GM23338 (cell line): ENCODE measurements around the gene SHISA9. TPM values are rescaled to one million over a fixed set of nuclear protein-coding genes. Genes with fewer than 3 reads are reported as not detected.

Experiments used
- ATAC-seq: fragments of 200-7000 bp; cut with Tn5 transposase; 3 replicates; pipeline ENCODE4 v1.9.1; 2020
- DNase-seq: peaks from one replicate; pipeline ENCODE4 v3.0.0-alpha.2; 2015; ENCODE audit warnings: low spot score
- H2AFZ ChIP-seq: fragments of 200-600 bp; sonication (generic); 2 replicates; pipeline ENCODE4 v1.8.0; 2016; ENCODE audit warnings: antibody characterized with exemption, mild to moderate bottlenecking, moderate library complexity
- H3F3A ChIP-seq: fragments of 200-600 bp; sonication (generic); replicated peaks from 2 replicates; pipeline ENCODE4 v1.8.0; 2017; ENCODE audit warnings: antibody characterized with exemption, mixed run types, low read depth
- H3K27ac ChIP-seq: fragments of 200-600 bp; sonication (generic); 2 replicates; pipeline ENCODE4 v1.6.1; 2016; ENCODE audit warnings: low read depth
- H3K27me3 ChIP-seq: fragments of 200-600 bp; sonication (generic); 2 replicates; pipeline ENCODE4 v1.8.0; 2016; ENCODE audit warnings: mild to moderate bottlenecking, mixed run types, moderate library complexity; ENCODE audit not compliant: insufficient read depth
- H3K36me3 ChIP-seq: fragments of 200-600 bp; sonication (generic); 2 replicates; pipeline ENCODE4 v1.8.0; 2016; ENCODE audit warnings: mild to moderate bottlenecking; ENCODE audit not compliant: insufficient read depth
- H3K4me1 ChIP-seq: fragments of 200-600 bp; sonication (generic); 2 replicates; pipeline ENCODE4 v1.8.0; 2016; ENCODE audit warnings: mild to moderate bottlenecking, moderate library complexity; ENCODE audit not compliant: insufficient read depth
- H3K4me2 ChIP-seq: fragments of 200-600 bp; sonication (generic); 2 replicates; pipeline ENCODE4 v1.7.1; 2017; ENCODE audit warnings: mixed run types
- H3K4me3 ChIP-seq: fragments of 200-600 bp; sonication (generic); 2 replicates; pipeline ENCODE4 v1.6.1; 2016; ENCODE audit warnings: mixed run types
- H3K79me2 ChIP-seq: fragments of 200-600 bp; sonication (generic); replicated peaks from 2 replicates; pipeline ENCODE4 v1.8.0; 2017; ENCODE audit warnings: mild to moderate bottlenecking; ENCODE audit not compliant: insufficient read depth
- H3K9me2 ChIP-seq: fragments of 200-600 bp; sonication (generic); 2 replicates; pipeline ENCODE4 v1.8.0; 2017; ENCODE audit not compliant: insufficient read depth
- H4K20me1 ChIP-seq: fragments of 200-600 bp; sonication (generic); replicated peaks from 2 replicates; pipeline ENCODE4 v1.8.0; 2017; ENCODE audit warnings: mild to moderate bottlenecking; ENCODE audit not compliant: insufficient read depth
- H3K27ac Mint-ChIP-seq: 2 replicates; pipeline ENCODE4 v1.8.0; 2020; ENCODE audit warnings: inconsistent platforms, mild to moderate bottlenecking, moderate library complexity, mixed read lengths
- H3K27me3 Mint-ChIP-seq: 3 replicates; pipeline ENCODE4 v1.8.0; 2022; ENCODE audit warnings: low read depth, mild to moderate bottlenecking, moderate library complexity, mixed read lengths, inconsistent platforms; ENCODE audit not compliant: insufficient read depth, poor library complexity
- H3K36me3 Mint-ChIP-seq: 3 replicates; pipeline ENCODE4 v1.8.0; 2021; ENCODE audit warnings: low read depth, mild to moderate bottlenecking, inconsistent platforms, moderate library complexity, mixed read lengths
- H3K4me1 Mint-ChIP-seq: 3 replicates; pipeline ENCODE4 v1.8.0; 2020; ENCODE audit warnings: mild to moderate bottlenecking, inconsistent platforms, mixed read lengths
- H3K4me3 Mint-ChIP-seq: 3 replicates; pipeline ENCODE4 v1.8.0; 2021; ENCODE audit warnings: moderate library complexity, mild to moderate bottlenecking, inconsistent platforms, mixed read lengths
- H3K9me3 Mint-ChIP-seq: 3 replicates; pipeline ENCODE4 v1.8.0; 2020; ENCODE audit warnings: moderate library complexity, mild to moderate bottlenecking, inconsistent platforms, mixed read lengths
- CREB1 ChIP-seq: fragments of 250-450 bp; sonication (Bioruptor Pico); IDR thresholded peaks from 2 replicates; pipeline ENCODE4 v1.5.0; 2020; ENCODE audit warnings: low read depth, mild to moderate bottlenecking, moderate library complexity
- EZH2phosphoT487 ChIP-seq: fragments of 200-600 bp; sonication (generic); IDR thresholded peaks from one replicate; pipeline ENCODE4 v1.8.1; 2018; ENCODE audit warnings: antibody characterized with exemption; ENCODE audit not compliant: unreplicated experiment
- NANOG ChIP-seq: IDR thresholded peaks from 2 replicates; pipeline ENCODE4 v1.6.1; 2016; ENCODE audit warnings: antibody characterized with exemption, borderline replicate concordance
- POLR2AphosphoS5 ChIP-seq: IDR thresholded peaks from 2 replicates; pipeline ENCODE4 v1.6.1; 2016; ENCODE audit warnings: antibody characterized with exemption, low read depth
- ZNF331 ChIP-seq: fragments of 250-450 bp; sonication (Bioruptor Pico); IDR thresholded peaks from 2 replicates; pipeline ENCODE4 v1.5.0; 2020; ENCODE audit warnings: low read depth, mild to moderate bottlenecking, moderate library complexity
- polyA plus RNA-seq: library from polyadenylated mRNA; unstranded; fragments of >200 nt; fragmentation: Nextera tagmentation; extraction: Ambion mirVana; gene quantifications from 2 replicates; pipeline ENCODE4 v1.2.1, GENCODE V29; 2016
- total RNA-seq: library from RNA; depleted of rRNA; stranded (reverse); fragments of >200 nt; shearing (Covaris generic); gene quantifications from 2 replicates; pipeline ENCODE4 v1.2.3, GENCODE V29; 2014
- TF ChIP-seq, protein P1 (sequence below): IDR thresholded peaks from 2 replicates; pipeline ENCODE4 v1.6.1; 2016; ENCODE audit warnings: antibody characterized with exemption
- TF ChIP-seq, protein P2 (sequence below): IDR thresholded peaks from one replicate; pipeline ENCODE4 v1.6.1; 2018; ENCODE audit warnings: antibody characterized with exemption; ENCODE audit not compliant: unreplicated experiment
- TF ChIP-seq, protein P3 (sequence below), 2 experiments: fragments of 200-600 bp in 1 of 2; sonication (generic) in 1 of 2; conservative IDR thresholded peaks; 2 replicates each; pipeline versions ENCODE4 v1.5.1 to v1.6.1; 2016 to 2017; ENCODE audit warnings: antibody characterized with exemption in 2 of 2, low read depth in 2 of 2, mild to moderate bottlenecking in 2 of 2, moderate library complexity in 1 of 2

SHISA9 gene
- total and polyA plus RNA-seq, 2 experiments from 2014 or later, result 10.4 to 45.6 TPM

DNA sequence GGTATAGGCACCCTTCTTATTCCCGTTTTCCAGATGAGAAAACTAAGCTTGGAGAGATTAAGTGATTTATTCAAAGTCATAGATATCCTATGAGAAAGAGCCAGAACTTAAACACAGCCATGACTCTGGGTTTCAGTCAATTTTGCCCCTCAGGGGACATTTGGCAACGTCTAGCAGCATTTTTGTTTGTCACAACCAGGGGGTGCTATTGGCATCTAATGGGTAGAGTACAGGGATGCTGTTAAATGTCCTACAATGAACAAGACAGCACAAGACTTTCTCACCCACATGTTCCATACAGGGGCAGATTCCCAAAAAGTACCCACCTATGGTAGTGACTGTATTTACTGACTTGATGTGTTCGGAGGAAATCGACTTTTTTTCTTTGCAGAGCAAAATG, 4.8 kb upstream of the SHISA9 start:
- peak; percentile 7 for ATAC-seq
- peak; percentile 90 for DNase-seq
- peaks cover 14% of the 10 kb centered on the region for H3K27me3 Mint-ChIP-seq

More for the DNA sequence above, 4.8 kb upstream of the SHISA9 start:
- H2AFZ ChIP-seq, result no peak overlapping the region
- Mint-ChIP-seq H3K36me3 (no peaks in the 10 kb centered on the region; the same call in 2 of the 3 replicates), H3K4me3 (no peak overlapping the region), H3K4me1 (peaks cover 39% of the 10 kb centered on the region), H3K9me3 (no peaks in the 10 kb centered on the region; the same call in 2 of the 3 replicates), H3K27ac (no peak overlapping the region)
- no peak overlapping the region for H3K27ac ChIP-seq
- no peaks in the 10 kb centered on the region; the same call in 1 of the 2 replicates for H3F3A ChIP-seq
- H3K4me1 ChIP-seq, result peaks cover 38% of the 10 kb centered on the region
- no peaks in the 10 kb centered on the region for H3K36me3 ChIP-seq
- no peak overlapping the region for H3K4me2 ChIP-seq
- peaks cover 10% of the 10 kb centered on the region for H3K79me2 ChIP-seq
- no peaks in the 10 kb centered on the region for H4K20me1 ChIP-seq
- peaks cover 17% of the 10 kb centered on the region for H3K27me3 ChIP-seq
- H3K4me3 ChIP-seq, result no peak overlapping the region
- TF ChIP-seq EZH2phosphoT487 (no peak), POLR2AphosphoS5 (no peak), NANOG (no peak), ZNF331 (CRISPR knock-in tag) (no peak), CREB1 (CRISPR knock-in tag) (no peak)
- TF ChIP-seq, protein P1, sequence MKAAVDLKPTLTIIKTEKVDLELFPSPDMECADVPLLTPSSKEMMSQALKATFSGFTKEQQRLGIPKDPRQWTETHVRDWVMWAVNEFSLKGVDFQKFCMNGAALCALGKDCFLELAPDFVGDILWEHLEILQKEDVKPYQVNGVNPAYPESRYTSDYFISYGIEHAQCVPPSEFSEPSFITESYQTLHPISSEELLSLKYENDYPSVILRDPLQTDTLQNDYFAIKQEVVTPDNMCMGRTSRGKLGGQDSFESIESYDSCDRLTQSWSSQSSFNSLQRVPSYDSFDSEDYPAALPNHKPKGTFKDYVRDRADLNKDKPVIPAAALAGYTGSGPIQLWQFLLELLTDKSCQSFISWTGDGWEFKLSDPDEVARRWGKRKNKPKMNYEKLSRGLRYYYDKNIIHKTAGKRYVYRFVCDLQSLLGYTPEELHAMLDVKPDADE, result no peak
- TF ChIP-seq, protein P2, sequence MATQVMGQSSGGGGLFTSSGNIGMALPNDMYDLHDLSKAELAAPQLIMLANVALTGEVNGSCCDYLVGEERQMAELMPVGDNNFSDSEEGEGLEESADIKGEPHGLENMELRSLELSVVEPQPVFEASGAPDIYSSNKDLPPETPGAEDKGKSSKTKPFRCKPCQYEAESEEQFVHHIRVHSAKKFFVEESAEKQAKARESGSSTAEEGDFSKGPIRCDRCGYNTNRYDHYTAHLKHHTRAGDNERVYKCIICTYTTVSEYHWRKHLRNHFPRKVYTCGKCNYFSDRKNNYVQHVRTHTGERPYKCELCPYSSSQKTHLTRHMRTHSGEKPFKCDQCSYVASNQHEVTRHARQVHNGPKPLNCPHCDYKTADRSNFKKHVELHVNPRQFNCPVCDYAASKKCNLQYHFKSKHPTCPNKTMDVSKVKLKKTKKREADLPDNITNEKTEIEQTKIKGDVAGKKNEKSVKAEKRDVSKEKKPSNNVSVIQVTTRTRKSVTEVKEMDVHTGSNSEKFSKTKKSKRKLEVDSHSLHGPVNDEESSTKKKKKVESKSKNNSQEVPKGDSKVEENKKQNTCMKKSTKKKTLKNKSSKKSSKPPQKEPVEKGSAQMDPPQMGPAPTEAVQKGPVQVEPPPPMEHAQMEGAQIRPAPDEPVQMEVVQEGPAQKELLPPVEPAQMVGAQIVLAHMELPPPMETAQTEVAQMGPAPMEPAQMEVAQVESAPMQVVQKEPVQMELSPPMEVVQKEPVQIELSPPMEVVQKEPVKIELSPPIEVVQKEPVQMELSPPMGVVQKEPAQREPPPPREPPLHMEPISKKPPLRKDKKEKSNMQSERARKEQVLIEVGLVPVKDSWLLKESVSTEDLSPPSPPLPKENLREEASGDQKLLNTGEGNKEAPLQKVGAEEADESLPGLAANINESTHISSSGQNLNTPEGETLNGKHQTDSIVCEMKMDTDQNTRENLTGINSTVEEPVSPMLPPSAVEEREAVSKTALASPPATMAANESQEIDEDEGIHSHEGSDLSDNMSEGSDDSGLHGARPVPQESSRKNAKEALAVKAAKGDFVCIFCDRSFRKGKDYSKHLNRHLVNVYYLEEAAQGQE, result no peak
- TF ChIP-seq, protein P3, sequence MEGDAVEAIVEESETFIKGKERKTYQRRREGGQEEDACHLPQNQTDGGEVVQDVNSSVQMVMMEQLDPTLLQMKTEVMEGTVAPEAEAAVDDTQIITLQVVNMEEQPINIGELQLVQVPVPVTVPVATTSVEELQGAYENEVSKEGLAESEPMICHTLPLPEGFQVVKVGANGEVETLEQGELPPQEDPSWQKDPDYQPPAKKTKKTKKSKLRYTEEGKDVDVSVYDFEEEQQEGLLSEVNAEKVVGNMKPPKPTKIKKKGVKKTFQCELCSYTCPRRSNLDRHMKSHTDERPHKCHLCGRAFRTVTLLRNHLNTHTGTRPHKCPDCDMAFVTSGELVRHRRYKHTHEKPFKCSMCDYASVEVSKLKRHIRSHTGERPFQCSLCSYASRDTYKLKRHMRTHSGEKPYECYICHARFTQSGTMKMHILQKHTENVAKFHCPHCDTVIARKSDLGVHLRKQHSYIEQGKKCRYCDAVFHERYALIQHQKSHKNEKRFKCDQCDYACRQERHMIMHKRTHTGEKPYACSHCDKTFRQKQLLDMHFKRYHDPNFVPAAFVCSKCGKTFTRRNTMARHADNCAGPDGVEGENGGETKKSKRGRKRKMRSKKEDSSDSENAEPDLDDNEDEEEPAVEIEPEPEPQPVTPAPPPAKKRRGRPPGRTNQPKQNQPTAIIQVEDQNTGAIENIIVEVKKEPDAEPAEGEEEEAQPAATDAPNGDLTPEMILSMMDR (conservative IDR thresholded peaks at IDR 0.05; ENCODE audit: low read depth in 2 of 2), result peak; percentile 85 to 87
- no peaks in the 10 kb centered on the region for H3K9me2 ChIP-seq
